Breast epithelium (tissue), 4 donors: ENCODE measurements around the gene ZSCAN25. TPM values are rescaled to one million over a fixed set of nuclear protein-coding genes. Genes with fewer than 3 reads are reported as not detected.
A peak's percentile ranks its signal among the peaks of the same experiment; 100 is the strongest.

Source experiments
- DNase-seq, 2 donors: peaks; one replicate each; pipeline ENCODE4 v3.0.0-alpha.2; 2019; ENCODE audit warnings: low spot score in 2 of 2
- H3K27ac ChIP-seq, 2 donors: fragments of 200-600 bp; sonication (generic) in 1 of 2; one replicate each; pipeline ENCODE4 v1.5.1; 2016 to 2019; ENCODE audit warnings: mild to moderate bottlenecking in 1 of 2
- H3K27me3 ChIP-seq, 2 donors: fragments of 200-600 bp; sonication (generic) in 1 of 2; one replicate each; pipeline versions ENCODE4 v1.5.1 to v1.6.0; 2017 to 2019; ENCODE audit warnings: control low read depth in 1 of 2, mild to moderate bottlenecking in 1 of 2
- H3K36me3 ChIP-seq: fragments of 200-600 bp; one replicate; pipeline ENCODE4 v1.5.1; 2019
- H3K4me1 ChIP-seq, 2 donors: fragments of 200-600 bp; sonication (generic); one replicate each; pipeline ENCODE4 v1.5.1; 2016 to 2019; ENCODE audit warnings: control low read depth in 1 of 2
- H3K4me3 ChIP-seq, 3 donors: fragments of 200-600 bp; sonication (generic); 1 replicate in 2 of 3; 2 replicates in 1 of 3; pipeline ENCODE4 v1.5.1; 2016 to 2019; ENCODE audit warnings: mild to moderate bottlenecking in 3 of 3, moderate library complexity in 2 of 3
- H3K9me3 ChIP-seq, 2 donors: fragments of 200-600 bp; sonication (generic) in 1 of 2; one replicate each; pipeline ENCODE4 v1.5.1; 2016 to 2019; ENCODE audit warnings: control low read depth in 1 of 2
- POLR2A ChIP-seq: fragments of 450-650 bp; IDR thresholded peaks from one replicate; pipeline ENCODE4 v1.6.1; 2016; ENCODE audit warnings: antibody characterized with exemption, mild to moderate bottlenecking, moderate library complexity
- POLR2AphosphoS5 ChIP-seq, 3 donors: sonication (generic); formaldehyde crosslinking; IDR thresholded peaks; one replicate each; pipeline ENCODE4 v1.6.1; 2017; ENCODE audit warnings: antibody characterized with exemption in 3 of 3
- intact Hi-C: fragments of 100-400 bp; cut with DNase I; formaldehyde crosslinking; loops from one replicate; pipeline ENCODE4 v1.15.1; 2023; ENCODE audit warnings: low total_unique reads
- total RNA-seq, 3 donors: library from RNA; depleted of rRNA; stranded (reverse); fragments of >200 nt; gene quantifications; one replicate each; pipeline ENCODE4 v1.1.0, GENCODE V29; 2016
- TF ChIP-seq, protein P1 (sequence below), 3 donors: fragments of 450-650 bp; IDR thresholded peaks; one replicate each; pipeline ENCODE4 v1.5.1; 2016 to 2017; ENCODE audit warnings: antibody characterized with exemption in 3 of 3, mild to moderate bottlenecking in 3 of 3, moderate library complexity in 3 of 3

ZSCAN25 gene
- total RNA-seq, 3 donors from 2014 or later, result 15.2 to 23.6 (median 18.4) TPM

DNA sequence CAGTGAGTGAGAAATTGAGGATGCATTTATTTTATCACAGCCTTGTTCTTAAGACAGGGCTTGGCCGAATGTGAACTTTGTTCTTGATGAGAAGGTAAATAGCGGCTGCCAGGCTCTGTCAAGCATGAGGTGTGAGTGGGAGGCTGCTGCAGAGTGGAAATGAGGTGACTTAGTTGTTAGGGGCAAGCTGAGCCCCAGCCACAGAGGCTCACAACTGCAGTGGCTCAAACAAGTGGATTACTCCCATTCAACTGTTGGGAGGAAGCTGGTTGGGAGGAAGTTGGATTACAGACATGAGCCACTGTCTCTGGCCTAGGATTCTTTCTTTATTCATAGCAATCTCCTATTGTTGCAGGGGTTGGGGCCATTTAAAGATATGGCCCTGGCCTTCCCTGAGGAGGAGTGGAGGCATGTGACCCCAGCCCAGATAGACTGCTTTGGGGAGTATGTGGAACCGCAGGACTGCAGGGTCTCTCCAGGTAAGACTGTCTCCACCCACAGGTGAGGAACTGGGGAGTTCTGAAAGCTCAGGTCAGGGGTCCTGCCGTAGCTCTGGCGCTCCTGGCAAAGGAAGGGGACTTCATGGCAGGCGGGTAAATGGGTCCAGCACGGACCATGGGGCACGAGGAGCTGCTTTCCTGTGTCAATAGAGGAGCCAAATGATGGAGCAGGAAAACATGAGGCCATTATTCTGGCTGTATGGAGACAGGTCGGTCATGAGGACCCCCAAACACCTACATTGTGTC is 7.1 kb downstream of the ZSCAN25 start:
- Histone ChIP-seq H3K9me3 (no peaks in the 10 kb centered on the region), H3K36me3 (peaks cover 5% of the 10 kb centered on the region), H3K27ac (peak overlapping the region; percentile 27 to 69), H3K27me3 (no peaks in the 10 kb centered on the region), H3K4me3 (no peak overlapping the region), H3K4me1 (no peaks in the 10 kb centered on the region)
- TF ChIP-seq POLR2AphosphoS5 (IDR thresholded peaks at IDR 0.05) (no peak), POLR2A (no peak)
- TF ChIP-seq, protein P1, sequence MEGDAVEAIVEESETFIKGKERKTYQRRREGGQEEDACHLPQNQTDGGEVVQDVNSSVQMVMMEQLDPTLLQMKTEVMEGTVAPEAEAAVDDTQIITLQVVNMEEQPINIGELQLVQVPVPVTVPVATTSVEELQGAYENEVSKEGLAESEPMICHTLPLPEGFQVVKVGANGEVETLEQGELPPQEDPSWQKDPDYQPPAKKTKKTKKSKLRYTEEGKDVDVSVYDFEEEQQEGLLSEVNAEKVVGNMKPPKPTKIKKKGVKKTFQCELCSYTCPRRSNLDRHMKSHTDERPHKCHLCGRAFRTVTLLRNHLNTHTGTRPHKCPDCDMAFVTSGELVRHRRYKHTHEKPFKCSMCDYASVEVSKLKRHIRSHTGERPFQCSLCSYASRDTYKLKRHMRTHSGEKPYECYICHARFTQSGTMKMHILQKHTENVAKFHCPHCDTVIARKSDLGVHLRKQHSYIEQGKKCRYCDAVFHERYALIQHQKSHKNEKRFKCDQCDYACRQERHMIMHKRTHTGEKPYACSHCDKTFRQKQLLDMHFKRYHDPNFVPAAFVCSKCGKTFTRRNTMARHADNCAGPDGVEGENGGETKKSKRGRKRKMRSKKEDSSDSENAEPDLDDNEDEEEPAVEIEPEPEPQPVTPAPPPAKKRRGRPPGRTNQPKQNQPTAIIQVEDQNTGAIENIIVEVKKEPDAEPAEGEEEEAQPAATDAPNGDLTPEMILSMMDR (IDR thresholded peaks at IDR 0.05), result no peak
- DNase-seq, result peak in 1 of 2 donors; percentile 27
- intact Hi-C loops, result no loop called here

GRCh38 chr7:99624484-99624883 is 7.7 kb downstream of the ZSCAN25 start:
- Histone ChIP-seq H3K4me3 (no peak overlapping the region), H3K36me3 (peaks cover 7% of the 10 kb centered on the region), H3K27ac (peak overlapping the region; percentile 27 to 69), H3K9me3 (no peaks in the 10 kb centered on the region), H3K27me3 (no peaks in the 10 kb centered on the region), H3K4me1 (no peaks in the 10 kb centered on the region)
- DNase-seq, result no peak
- intact Hi-C loops, result no loop called here
- no peak for TF ChIP-seq POLR2AphosphoS5 (IDR thresholded peaks at IDR 0.05)
- TF ChIP-seq, protein P1 (IDR thresholded peaks at IDR 0.05), result no peak
- TF ChIP-seq POLR2A, result no peak

DNA sequence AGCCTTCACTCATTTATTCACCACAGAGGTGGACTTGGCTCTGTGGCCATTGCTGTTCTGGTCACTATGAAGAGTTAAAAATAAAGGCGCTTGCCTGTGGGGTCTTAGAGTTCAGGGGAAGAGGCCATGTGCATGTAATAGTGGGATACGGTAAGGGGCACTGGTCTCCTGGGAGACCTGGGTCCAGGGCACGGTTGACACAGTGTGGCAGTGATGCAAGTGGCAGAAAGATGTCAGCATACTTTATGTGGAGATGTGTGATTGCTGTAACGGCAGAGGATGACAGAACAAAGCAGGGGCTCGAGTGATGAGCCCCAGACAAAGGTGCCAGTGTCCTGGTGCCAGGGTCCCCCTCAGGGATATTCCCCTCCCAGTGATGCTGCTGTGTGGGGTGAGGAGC is 8.6 kb downstream of the ZSCAN25 start:
- Histone ChIP-seq H3K27me3 (no peaks in the 10 kb centered on the region), H3K36me3 (peaks cover 9% of the 10 kb centered on the region), H3K4me1 (no peaks in the 10 kb centered on the region), H3K9me3 (no peaks in the 10 kb centered on the region), H3K27ac (no peak overlapping the region), H3K4me3 (no peak overlapping the region)
- intact Hi-C loops, result no loop called here
- TF ChIP-seq POLR2AphosphoS5 (IDR thresholded peaks at IDR 0.05), result no peak
- no peak for TF ChIP-seq POLR2A
- TF ChIP-seq, protein P1 (IDR thresholded peaks at IDR 0.05), result no peak
- no peak for DNase-seq

GRCh38 chr7:99625961-99626360 is 9.2 kb downstream of the ZSCAN25 start:
- no peaks in the 10 kb centered on the region for H3K4me1 ChIP-seq
- intact Hi-C loops, result no loop called here
- no peak for TF ChIP-seq POLR2AphosphoS5 (IDR thresholded peaks at IDR 0.05)
- TF ChIP-seq POLR2A, result no peak
- TF ChIP-seq, protein P1 (IDR thresholded peaks at IDR 0.05), result no peak
- no peak overlapping the region for H3K27ac ChIP-seq
- H3K4me3 ChIP-seq, result no peak overlapping the region
- DNase-seq, result no peak
- H3K27me3 ChIP-seq, result no peaks in the 10 kb centered on the region
- H3K9me3 ChIP-seq, result no peaks in the 10 kb centered on the region
- peaks cover 9% of the 10 kb centered on the region for H3K36me3 ChIP-seq

- no peak for DNase-seq
- peaks cover 9% of the 10 kb centered on the region for H3K36me3 ChIP-seq
- no peaks in the 10 kb centered on the region for H3K9me3 ChIP-seq
- no peak overlapping the region for H3K27ac ChIP-seq
- TF ChIP-seq POLR2A, result no peak
- no peak for TF ChIP-seq POLR2AphosphoS5 (IDR thresholded peaks at IDR 0.05)
- TF ChIP-seq, protein P1 (IDR thresholded peaks at IDR 0.05), result no peak
- no peaks in the 10 kb centered on the region for H3K4me1 ChIP-seq
- no peaks in the 10 kb centered on the region for H3K27me3 ChIP-seq
- H3K4me3 ChIP-seq, result no peak overlapping the region
- intact Hi-C loops, result no loop called here
Observed at GRCh38 chr7:99626661-99627060, 9.9 kb downstream of the ZSCAN25 start.
